GOT3 (cell line): ENCODE results near the gene CLASP2.
"Not testable (repeated sequence)": the region's sequence is repeated elsewhere in the genome, so short reads cannot be mapped to it uniquely, and the experiment has no call there.

Source experiments
- DNase-seq: peaks from one replicate; lab custom pipeline; 2025; ENCODE audit warnings: mixed read lengths; lab: John Stamatoyannopoulos, UW

The CLASP2 gene

DNA sequence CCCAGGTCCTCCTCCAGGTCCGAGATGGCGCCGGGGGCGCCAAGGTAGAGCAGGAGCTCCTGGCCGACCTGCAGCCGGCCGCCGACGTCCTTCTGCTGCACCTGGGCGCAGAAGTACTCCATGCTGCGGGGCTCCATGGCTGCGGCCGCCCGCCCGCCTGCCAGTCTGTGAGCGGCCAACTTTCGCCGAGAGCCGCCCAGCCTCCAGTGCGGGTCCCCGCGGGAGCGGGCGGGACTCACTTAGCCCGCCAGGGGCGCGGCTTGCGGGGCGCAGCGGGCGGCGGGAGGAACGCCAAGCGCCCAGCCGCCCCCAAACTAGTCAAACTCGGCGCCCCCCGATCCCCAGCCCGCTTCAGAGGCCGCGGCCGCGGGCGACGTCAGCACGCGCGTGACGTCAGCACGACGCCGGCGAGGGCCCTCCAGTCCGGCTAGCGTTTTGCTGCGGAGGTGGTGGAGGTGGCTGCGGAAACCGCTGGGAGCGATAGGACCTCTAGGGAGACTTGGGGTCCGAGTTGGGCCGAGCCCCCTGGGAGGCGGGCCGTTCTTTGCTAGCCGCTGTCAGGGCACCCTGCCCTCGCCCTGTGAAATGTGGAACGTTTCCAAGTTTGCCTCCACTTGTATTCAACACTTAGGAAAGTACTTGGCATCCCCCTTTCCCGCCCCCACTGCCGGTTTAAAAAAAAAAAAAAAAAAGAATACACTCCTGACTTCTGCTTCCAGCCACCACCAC, at the start of gene CLASP2:
Gene CLASP2, minus strand, starts transcription at position 389 of the 729 bp plus-strand sequence. Its CDS starts 252 bp downstream, at position 137.
- DNase-seq = peak; percentile 59

DNA sequence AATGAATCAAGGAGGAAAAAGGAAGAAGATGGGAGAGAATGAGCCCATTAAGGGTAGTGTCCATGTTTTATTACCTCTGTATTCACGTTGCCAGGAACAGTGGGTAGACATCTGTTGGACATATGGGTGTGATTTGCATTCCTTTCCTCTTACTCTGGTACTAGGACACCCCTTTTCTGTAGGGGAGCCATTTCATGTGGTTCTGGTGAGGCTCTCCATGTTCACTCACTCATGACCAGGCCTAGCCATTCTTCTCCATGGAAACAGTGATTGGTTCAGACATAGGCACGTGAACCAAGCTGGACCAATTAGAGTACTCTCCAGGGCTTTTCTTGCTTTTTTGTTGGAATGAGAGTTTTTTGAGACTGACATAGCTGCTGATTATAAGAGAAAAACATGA, 40.8 kb upstream of the CLASP2 start:
- DNase-seq = no peak

DNA sequence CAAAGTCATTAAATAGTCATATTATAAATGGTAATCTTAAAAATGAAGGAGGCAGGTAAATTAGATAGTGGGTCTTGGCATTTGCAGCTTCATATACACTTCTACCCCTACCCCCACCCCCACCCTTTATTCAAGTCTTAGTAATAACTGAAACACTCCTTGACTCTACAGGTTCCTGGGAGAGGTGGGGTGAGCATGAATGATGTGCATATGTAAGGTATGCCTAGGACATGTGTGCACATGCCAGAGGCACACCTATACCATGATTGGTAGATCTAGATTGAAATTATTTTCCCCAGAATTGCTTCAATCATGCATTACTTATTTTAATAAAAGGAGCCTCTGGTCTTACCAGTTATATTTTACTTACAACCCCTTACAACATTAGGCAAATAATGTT, 40.2 kb upstream of the CLASP2 start:
- DNase-seq = no peak

GRCh38 chr3:33754391-33754790, 36.3 kb upstream of the CLASP2 start:
- DNase-seq = not testable (repeated sequence)

- DNase-seq = no peak
Observed at GRCh38 chr3:33751336-33751735, 33.3 kb upstream of the CLASP2 start.

- DNase-seq = no peak
Observed at GRCh38 chr3:33750211-33750548, 32.1 kb upstream of the CLASP2 start.

- no peak for DNase-seq
Observed at GRCh38 chr3:33749546-33750210, 31.6 kb upstream of the CLASP2 start.

DNA sequence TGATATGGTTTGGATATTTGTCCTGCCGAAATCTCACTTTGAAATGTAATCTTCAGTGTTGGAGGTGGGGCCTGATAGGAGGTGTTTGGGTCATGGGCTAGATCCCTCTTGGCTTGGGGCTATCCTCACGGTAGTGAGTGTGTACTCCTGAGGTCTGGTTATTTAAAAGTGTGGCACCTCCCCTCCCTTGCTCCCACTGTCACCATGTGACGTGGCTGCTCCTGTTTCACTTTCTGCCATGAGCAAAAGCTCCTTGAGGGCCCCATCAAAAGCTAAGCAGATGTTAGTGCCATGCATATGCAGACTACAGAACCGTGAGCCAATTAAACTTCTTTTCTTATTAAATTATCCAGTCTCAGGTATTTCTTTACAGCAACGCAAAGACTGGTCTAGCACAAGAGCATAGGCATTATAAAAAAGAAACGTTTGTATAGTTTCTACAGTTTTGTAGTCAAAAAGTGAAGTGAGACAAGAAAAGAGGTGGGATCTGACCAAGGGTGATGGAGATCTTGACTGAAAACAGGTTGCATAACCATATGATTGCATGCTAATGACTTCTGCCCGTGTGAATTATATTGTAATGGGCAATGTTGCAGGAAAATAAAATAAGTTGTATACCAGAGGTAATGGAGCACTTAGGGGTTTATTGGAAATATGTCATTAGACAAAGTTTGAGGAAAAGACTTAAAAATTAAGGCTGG, 28.5 kb upstream of the CLASP2 start:
- no peak for DNase-seq

DNA sequence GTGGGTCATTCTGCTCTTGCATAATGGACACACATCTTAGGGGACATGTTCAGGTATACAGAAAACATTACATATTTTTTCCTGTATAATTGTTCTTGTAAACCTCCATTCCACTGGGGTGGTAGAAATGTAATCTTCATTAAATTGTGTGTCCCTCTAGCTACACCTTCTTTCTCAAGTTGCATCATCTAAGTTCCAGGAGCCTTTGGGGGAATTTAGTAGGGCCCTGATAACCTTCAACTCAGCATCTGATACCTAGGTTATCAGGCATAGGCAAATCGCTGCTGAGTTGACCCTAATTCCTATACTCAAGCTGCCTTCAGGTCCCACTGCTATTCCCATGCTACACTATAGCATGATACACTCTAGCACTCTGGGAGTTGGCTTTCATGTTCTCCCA, 19.1 kb upstream of the CLASP2 start:
- DNase-seq = no peak

DNA sequence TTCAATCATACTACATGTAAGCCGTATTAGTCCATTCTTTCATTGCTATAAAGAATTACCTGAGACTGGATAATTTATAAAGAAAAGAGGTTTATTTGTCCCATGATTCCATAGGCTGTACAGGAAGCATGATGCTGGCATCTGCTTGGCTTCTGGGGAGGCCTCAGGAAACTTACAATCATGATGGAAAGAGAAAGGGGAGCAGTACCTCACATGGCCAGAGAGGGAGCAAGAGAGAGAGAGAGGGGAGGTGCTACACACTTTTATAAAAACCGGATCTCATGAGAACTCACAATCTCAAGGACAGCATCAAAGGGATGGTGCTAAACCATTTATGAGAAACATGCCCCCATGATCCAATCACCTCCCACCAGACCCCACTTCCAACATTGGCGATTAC, 14.3 kb upstream of the CLASP2 start:
- DNase-seq = no peak

GRCh38 chr3:33729993-33730392, 11.9 kb upstream of the CLASP2 start:
- DNase-seq = no peak

DNA sequence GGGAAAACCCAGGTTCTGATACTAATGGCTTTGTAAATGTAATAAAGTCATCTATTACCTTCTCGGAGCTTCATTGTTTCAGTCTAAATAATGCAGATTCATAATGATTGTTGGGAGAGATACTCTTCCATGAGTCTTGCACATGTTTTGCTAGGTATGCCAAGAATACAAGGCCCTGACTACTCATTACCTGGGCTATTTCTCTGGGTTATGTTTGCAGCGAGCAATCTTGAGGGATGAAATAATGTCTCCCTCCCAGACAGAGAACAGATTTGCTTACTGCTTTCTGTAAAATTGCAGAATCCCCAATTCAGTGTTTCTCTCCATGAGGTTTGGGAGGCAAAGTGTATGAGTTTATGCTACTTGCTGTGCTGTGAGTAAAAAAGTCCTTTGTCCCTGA, 6.2 kb upstream of the CLASP2 start:
- no peak for DNase-seq

- no peak for DNase-seq
Observed at GRCh38 chr3:33722626-33723370, 4.7 kb upstream of the CLASP2 start.

DNA sequence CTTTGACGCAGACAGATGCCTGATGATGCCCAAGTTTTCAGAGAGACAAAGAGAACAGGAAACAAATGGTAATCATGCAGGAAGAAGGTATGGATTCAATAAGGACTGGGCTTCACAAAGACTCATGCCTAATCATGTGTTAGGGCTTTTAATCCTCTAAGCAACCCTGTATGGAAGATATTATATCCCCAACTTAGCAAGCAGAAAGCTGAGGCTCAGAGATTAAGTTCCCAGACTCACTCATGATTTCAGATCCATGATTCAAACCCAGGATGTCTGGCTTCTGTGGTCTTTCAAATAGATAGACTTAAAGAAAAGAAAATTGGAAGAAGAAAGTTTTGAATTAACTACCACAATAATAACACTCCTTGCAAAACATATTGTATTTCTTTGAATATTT, 4.1 kb upstream of the CLASP2 start:
- DNase-seq = no peak

GRCh38 chr3:33718595-33718907, 497 bp upstream of the CLASP2 start:
- no peak for DNase-seq

GRCh38 chr3:33717616-33717865, 513 bp downstream of the CLASP2 start:
- DNase-seq = no peak

DNA sequence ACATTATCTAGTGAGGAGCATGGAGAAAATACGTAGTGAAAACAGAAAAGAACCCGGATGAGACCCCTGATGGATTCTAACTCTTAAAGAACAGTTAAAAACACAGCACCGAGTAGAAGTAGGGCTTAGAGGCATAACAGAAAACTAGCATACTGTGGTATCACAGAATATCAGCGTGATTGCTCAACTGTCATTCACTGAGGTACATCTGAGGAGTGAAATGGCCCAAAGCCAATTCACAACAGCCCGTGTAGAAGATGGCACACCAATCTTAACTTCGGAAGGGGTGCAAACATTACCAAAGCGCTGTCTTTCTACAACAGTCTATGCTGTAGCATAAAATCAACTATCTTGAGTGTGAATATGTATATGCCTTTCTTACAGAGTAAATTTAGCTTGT, 1.8 kb downstream of the CLASP2 start:
- no peak for DNase-seq

- no peak for DNase-seq
Observed at GRCh38 chr3:33711100-33711499, 7.0 kb downstream of the CLASP2 start.

DNA sequence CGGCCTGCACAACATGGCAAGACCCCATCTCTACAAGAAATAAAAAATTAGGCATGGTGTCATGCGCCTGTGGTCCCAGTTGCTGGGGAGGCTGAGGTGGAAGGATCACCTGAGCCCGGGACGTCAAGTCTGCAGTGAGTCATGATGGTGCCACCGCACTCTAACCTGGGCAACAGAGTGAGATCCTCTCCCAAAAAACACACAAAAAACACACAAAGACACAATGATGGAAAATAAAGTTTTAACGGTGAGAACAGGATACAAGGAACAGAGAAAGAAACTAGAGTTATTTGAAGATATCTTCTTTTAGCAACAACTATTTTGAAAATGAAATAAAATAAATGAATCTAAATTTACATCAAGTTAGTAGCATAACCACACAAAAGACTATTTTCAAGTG, 12.0 kb downstream of the CLASP2 start:
- DNase-seq = no peak

GRCh38 chr3:33704891-33705290, 13.2 kb downstream of the CLASP2 start:
- DNase-seq = no peak

GRCh38 chr3:33699275-33699674, 18.8 kb downstream of the CLASP2 start:
- DNase-seq = no peak

DNA sequence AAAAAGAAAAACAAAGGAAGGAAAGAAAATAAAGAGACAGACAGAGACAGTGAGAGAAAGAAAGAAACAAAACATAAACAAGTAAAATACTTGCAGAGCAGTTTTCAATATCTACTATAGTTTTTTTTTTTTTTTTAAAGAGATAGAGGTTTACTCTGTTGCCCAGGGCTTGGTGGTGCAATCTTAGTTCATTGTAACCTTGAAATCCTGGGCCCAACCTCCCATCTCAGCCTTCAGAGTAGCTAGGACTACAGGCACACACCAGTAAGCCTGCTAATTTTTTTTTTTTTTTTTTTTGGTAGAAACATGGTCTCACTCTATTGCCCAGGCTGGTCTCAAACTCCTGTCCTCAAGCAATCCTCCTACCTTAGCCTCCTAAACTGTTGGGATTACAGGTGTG, 23.1 kb downstream of the CLASP2 start:
- DNase-seq = no peak

DNA sequence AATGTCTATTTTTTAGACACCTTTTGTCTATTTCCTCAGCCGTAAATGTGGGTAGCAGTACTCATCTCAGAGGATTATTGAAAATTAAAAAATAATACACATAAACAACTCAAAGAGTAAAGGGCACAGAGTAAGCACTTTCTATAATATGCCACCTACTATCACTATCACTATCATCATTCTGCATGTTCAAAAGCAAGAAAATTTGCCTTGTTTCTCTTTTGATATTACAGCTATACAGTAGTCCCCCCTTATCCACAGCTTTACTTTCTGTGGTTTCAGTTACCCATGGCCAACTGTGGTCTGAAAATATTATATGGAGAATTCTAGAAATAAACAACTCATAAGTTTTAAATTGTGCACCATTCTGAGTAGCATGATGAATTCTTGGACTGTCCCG, 27.7 kb downstream of the CLASP2 start:
- DNase-seq = no peak
